IMR-90 (cell line): ENCODE results near the gene STOML2. TPM values are rescaled to one million over a fixed set of nuclear protein-coding genes. Genes with fewer than 3 reads are reported as not detected.

Source experiments
- polyA plus RNA-seq, 3 experiments: library from polyadenylated mRNA; depleted of rRNA; stranded (reverse); fragments of >200 nt; gene quantifications; 2 replicates each; pipeline ENCODE4 v1.2.3, GENCODE V29; 2012; ENCODE audit warnings: low replicate concordance in 1 of 3
- total RNA-seq: library from RNA; depleted of rRNA; stranded (reverse); fragments of >200 nt; gene quantifications from 2 replicates; pipeline ENCODE4 v1.2.3, GENCODE V29; 2012; rRNA removed

Gene STOML2
- total and polyA plus RNA-seq, 2 of the 4 experiments (the other 2 are of a cell fraction) = 177 to 250 TPM

Other genes starting within 250 kb of the STOML2 start
- gene PHF24, start 144.8 kb downstream of the STOML2 start, total RNA-seq = not detected in 2 replicates
- gene PHF24, start 144.8 kb downstream of the STOML2 start, polyA plus RNA-seq (2012; rRNA removed) = 0.02 TPM in 1 of 2 replicates, not detected in the other
- 11.7 and 14.9 TPM in 2 replicates for gene DNAJB5, start 113.4 kb downstream of the STOML2 start, total RNA-seq
- 9.9 and 11.4 TPM in 2 replicates for gene DNAJB5, start 113.4 kb downstream of the STOML2 start, polyA plus RNA-seq (2012; rRNA removed)
- gene VCP, start 30.5 kb downstream of the STOML2 start, total RNA-seq = 492 and 516 TPM in 2 replicates
- 291 and 292 TPM in 2 replicates for gene VCP, start 30.5 kb downstream of the STOML2 start, polyA plus RNA-seq (2012; rRNA removed)
- 13.9 and 16.1 TPM in 2 replicates for gene FANCG, start 23.2 kb downstream of the STOML2 start, total RNA-seq
- 19.3 and 20.4 TPM in 2 replicates for gene FANCG, start 23.2 kb downstream of the STOML2 start, polyA plus RNA-seq (2012; rRNA removed)
- gene PIGO, start 6.5 kb downstream of the STOML2 start, total RNA-seq = 8.1 and 9.3 TPM in 2 replicates
- 17.9 and 18.2 TPM in 2 replicates for gene PIGO, start 6.5 kb downstream of the STOML2 start, polyA plus RNA-seq (2012; rRNA removed)
- 12.0 and 13.3 TPM in 2 replicates for gene ATOSB, start 12.7 kb upstream of the STOML2 start, total RNA-seq
- 37.7 and 40.2 TPM in 2 replicates for gene ATOSB, start 12.7 kb upstream of the STOML2 start, polyA plus RNA-seq (2012; rRNA removed)
- 12.2 and 14.3 TPM in 2 replicates for gene UNC13B, start 58.9 kb upstream of the STOML2 start, total RNA-seq
- 6.5 and 7.5 TPM in 2 replicates for gene UNC13B, start 58.9 kb upstream of the STOML2 start, polyA plus RNA-seq (2012; rRNA removed)